IPS DF 19.7 (cell line): ENCODE results near the gene RNU1-4.
"Not testable (repeated sequence)": the region's sequence is repeated elsewhere in the genome, so short reads cannot be mapped to it uniquely, and the experiment has no call there.

Experiments
- DNase-seq: peaks from one replicate; pipeline ENCODE4 v3.0.0-alpha.2; 2013; ENCODE audit warnings: low read depth, low spot score

RNU1-4 gene

GRCh38 chr1:16766689-16767256, 26.5 kb downstream of the RNU1-4 start:
- not testable (repeated sequence) for DNase-seq

DNA sequence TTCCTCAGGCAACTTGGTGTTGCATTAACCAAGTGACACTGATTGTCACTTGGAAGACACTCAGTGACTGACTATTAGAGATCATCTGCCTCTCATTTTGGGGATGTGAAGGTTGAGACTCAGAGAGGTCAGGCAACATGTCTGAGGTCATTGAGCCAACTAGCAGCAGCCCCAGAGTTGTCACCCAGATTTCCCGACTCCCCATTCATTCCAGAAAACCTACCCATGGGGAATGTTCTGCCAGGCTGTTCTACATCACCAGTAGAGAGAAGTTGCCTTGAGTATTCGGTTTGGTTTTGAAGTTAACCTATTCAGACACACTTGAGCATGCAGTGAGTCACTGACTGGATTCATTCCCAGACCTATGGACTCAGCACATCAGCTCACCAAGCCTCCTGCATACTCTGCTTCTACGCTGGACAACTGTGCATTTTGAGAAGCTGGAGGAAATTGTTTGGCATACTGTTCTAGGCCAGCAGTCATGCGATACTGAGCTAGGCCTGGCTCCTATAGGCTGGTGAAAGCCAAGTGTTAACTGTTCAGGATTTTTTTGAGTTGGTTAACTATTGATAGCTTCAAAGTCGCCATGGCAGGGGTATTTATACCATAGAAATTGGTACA, 29.9 kb downstream of the RNU1-4 start:
- not testable (repeated sequence) for DNase-seq

DNA sequence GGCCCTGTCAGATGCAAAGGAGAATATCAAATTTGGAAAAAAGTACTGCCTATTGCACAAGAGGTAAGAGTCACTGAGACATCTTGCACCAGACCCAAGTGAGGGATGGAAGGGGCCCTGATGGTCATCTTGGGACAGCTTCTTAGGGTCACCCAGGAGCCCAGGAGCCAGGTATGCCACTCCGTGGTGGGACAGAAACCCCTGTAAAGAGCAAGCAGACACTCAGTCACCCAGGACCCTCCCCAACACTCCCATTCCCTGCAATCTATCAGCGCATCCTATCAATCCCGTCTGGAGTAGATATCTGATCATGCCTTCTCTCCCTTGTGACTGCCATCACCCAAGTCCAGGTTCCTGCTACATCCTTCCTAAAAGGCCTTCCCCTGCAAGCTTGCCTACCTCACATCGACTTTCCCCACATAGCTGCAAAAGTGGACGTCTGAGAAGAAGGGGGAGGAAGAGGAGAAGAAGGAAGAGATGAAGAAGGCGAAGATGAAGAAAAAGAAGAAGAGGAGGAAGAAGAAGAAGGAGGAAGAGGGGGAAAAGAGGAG, 30.7 kb downstream of the RNU1-4 start:
- DNase-seq, result not testable (repeated sequence)

- DNase-seq, result not testable (repeated sequence)
Observed at GRCh38 chr1:16772275-16773204, 32.2 kb downstream of the RNU1-4 start.

DNA sequence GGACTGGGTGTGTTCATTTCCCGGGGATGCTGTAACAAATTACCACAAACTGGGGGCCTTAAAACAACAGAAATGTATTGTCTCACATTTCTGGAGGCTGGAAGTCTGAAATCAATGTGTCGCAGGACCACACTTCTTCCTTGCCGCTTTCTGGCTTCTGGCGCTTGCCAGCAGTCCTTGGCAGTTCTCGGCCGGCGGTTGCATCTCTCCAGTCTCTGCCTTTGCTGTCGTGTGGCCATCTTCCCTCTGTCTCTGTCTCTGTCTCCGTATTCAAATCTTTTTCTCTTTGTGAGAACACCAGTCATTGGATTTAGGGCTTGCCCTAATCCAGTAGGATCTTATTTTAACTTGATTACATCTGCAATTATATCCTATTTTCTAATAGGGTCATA, 32.9 kb downstream of the RNU1-4 start:
- DNase-seq, result not testable (repeated sequence)

GRCh38 chr1:16773723-16774122, 33.4 kb downstream of the RNU1-4 start:
- not testable (repeated sequence) for DNase-seq

- DNase-seq, result not testable (repeated sequence)
Observed at GRCh38 chr1:16774773-16775172, 34.5 kb downstream of the RNU1-4 start.

GRCh38 chr1:16775290-16775689, 35.0 kb downstream of the RNU1-4 start:
- DNase-seq, result not testable (repeated sequence)

DNA sequence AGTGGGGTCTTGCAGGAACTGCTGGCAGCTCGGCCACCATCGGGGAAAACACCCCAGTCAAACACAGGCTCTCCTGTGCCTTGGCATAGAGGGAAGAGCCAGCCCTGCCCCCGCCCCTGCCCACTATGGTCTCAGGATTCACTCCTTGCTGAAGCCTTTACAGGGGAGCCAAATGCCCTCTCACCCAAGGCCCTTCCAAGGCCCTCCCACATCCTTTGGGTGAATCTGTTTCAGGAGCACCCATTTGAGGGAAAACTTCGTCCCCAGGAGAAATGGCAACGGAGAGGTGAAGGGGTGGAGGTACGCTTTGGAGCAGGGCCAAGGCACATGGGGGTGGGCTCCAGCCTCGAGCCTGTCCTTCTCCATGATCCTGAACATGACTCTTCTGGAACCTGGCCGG, 35.9 kb downstream of the RNU1-4 start:
- DNase-seq, result not testable (repeated sequence)

DNA sequence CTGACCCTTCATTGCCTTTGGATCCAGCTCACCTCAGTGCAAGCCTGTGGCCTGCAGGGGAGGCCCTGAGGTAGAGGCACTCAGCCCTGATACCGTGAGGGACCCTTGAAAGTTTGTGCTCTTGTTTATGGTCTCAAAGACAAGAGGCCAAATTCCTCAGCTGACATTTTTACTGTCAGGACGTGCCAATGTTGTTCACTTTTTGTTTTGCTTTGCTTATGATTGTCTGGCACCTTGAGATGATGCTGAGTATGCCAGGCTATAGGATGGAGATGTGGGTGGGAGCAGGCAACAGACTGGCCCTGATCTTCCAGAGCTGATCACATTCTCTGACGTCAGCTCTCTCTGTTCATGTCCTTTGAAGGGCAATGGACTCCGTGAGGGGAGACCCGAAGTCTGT, 36.5 kb downstream of the RNU1-4 start:
- DNase-seq, result not testable (repeated sequence)

DNA sequence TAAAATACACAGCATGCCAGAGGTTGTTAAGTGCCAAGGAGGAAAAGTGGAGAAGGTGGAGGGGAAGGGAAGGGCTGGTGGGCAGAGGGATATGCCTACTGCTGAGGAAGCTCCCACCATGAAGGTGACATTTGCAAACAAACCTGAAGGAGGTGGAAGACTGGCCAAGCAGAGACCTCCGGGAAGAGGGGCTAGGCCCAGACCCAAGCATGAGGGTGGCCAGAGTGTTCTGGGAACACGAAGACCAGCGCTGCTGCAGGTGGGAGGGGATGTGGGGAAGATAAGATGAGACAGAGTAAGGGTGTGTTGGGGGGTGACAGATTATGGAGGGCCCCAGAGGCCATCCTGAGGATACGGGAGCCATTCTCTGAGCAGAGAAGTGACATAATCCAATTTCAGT, 37.5 kb downstream of the RNU1-4 start:
- DNase-seq, result not testable (repeated sequence)

DNA sequence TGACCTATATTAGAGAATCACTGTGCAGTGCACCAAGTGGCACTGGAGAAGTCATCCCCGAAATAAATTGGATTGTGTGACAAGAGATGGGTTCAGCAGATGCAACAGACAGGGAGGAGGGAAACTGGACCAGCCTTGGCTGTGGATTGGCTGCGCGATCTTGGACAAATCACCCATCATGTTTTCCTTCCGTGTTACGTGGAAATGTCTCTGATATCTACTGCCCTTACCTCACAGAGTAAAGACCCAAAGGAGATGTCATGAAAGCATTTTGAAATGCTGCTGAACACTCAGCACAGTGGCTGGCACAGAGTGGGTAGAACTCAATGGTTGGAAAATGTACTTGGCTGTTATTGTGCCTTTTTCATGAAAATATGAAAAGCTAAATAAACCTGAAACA, 39.2 kb downstream of the RNU1-4 start:
- DNase-seq, result not testable (repeated sequence)

GRCh38 chr1:16781033-16781432, 40.7 kb downstream of the RNU1-4 start:
- DNase-seq, result not testable (repeated sequence)

DNA sequence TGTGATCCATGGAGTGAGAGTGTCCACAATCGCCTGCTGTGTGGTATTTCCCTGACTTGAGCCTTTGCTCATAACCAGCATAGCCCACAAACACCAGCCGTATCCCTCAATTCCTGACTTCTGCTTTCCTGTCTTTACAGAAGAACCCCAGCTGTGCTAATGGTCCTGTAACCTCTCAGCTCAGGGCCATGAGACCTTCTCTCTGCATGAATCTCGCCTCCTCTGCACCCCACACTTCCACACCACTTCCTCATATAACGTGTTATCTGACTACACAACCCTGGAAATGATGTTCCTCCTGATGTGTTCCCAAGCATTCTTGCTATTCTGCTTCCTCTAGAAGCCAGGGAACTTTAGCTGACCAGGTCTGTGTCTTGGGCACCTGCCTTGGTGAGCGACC, 41.3 kb downstream of the RNU1-4 start:
- not testable (repeated sequence) for DNase-seq

GRCh38 chr1:16784955-16785354, 44.6 kb downstream of the RNU1-4 start:
- not testable (repeated sequence) for DNase-seq

DNA sequence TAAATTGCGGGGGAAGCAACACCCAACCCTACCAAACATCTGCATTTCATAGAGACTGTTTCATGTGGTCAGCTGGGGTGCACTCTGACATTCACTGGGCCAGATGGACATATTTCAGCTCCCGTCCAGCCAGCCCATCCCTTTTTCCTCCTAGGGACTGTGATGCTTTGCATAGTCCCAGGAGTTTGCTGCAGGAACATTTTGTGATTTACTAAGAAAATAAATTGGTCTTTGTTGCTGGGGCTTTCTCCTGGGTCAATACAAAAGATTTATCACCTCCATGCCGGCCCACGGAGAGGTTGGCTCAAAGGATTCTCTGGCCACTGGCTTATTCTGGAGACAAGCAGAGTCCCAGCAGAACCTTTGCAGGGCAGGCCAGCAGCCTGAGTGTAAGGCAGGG, 46.0 kb downstream of the RNU1-4 start:
- not testable (repeated sequence) for DNase-seq

- DNase-seq, result not testable (repeated sequence)
Observed at GRCh38 chr1:16787175-16787574, 46.9 kb downstream of the RNU1-4 start.

GRCh38 chr1:16787711-16788110, 47.4 kb downstream of the RNU1-4 start:
- not testable (repeated sequence) for DNase-seq
